K562 (cell line): ENCODE data around the gene MRGPRF. TPM values are rescaled to one million over a fixed set of nuclear protein-coding genes. Genes with fewer than 3 reads are reported as not detected.

Experiments
- ATAC-seq: fragments of 200-7000 bp; cut with Tn5 transposase; 3 replicates; pipeline ENCODE4 v1.9.1; 2020; ENCODE audit warnings: moderate library complexity
- BruUV-seq: library from RNA; stranded (reverse); fragments of 400-500 nt; replicated peaks from 2 replicates; lab custom pipeline; 2021; lab: Mats Ljungman, UMichigan
- CTCF ChIA-PET: fragments of 300-600 bp; formaldehyde crosslinking; extraction: SDS; loops from one replicate; lab custom pipeline; 2021; ENCODE audit warnings: low intra/inter-chr PET ratio; lab: Yijun Ruan, JAX
- POLR2A ChIA-PET: fragments of 300-600, 350-650 bp; sonication (Branson Sonifier 250); formaldehyde crosslinking; extraction: SDS; loops from one replicate; lab custom pipeline; 2021; ENCODE audit warnings: antibody characterized with exemption, inconsistent platforms; lab: Yijun Ruan, JAX
- DNase-seq, 4 experiments: peaks; one replicate each; pipeline versions ENCODE4 v3.0.0 to v3.0.0-alpha.2; 2011 to 2018; ENCODE audit warnings: low spot score in 3 of 4, mixed read lengths in 3 of 4; ENCODE audit errors: extremely low read depth in 1 of 4
- FAIRE-seq: peaks from 2 replicates; lab custom pipeline; 2011; peaks lifted over from hg19 to GRCh38; lab: Jason Lieb, UNC
- H2AFZ ChIP-seq: 2 replicates; pipeline ENCODE4 v1.6.0; 2011; ENCODE audit warnings: low read depth, low read length, control low read depth, inconsistent platforms
- H3K27ac ChIP-seq: fragments of 200-600 bp; 3 replicates; pipeline ENCODE4 v1.8.0; 2011; ENCODE audit warnings: low read depth, mild to moderate bottlenecking, control low read depth, inconsistent platforms, low read length, moderate library complexity, mixed read lengths; ENCODE audit errors: extremely low read depth
- H3K27me3 ChIP-seq, 2 experiments: fragments of 300-600 bp in 1 of 2; 2 replicates in 1 of 2; 3 replicates in 1 of 2; pipeline versions ENCODE4 v1.6.0 to v1.8.0; 2011; ENCODE audit warnings: inconsistent platforms in 2 of 2, low read length in 2 of 2, mild to moderate bottlenecking in 1 of 2, mixed read lengths in 1 of 2, moderate library complexity in 1 of 2; ENCODE audit not compliant: control insufficient read depth in 2 of 2, insufficient read depth in 2 of 2
- H3K36me3 ChIP-seq: fragments of 300-600 bp; 3 replicates; pipeline ENCODE4 v1.8.0; 2011; ENCODE audit warnings: mild to moderate bottlenecking, low read length, inconsistent platforms; ENCODE audit not compliant: control insufficient read depth, insufficient read depth
- H3K4me1 ChIP-seq, 2 experiments: fragments of 200-600 bp in 1 of 2; replicated peaks in 1 of 2; 2 replicates in 1 of 2; 3 replicates in 1 of 2; pipeline versions ENCODE4 v1.5.1 to v1.8.0; 2011; ENCODE audit warnings: inconsistent platforms in 2 of 2, low read length in 2 of 2, mild to moderate bottlenecking in 1 of 2, mixed read lengths in 1 of 2, moderate library complexity in 1 of 2; ENCODE audit not compliant: control insufficient read depth in 2 of 2, insufficient read depth in 2 of 2
- H3K4me2 ChIP-seq: 2 replicates; pipeline ENCODE4 v1.6.1; 2011; ENCODE audit warnings: low read length, control low read depth, inconsistent platforms, mixed read lengths; ENCODE audit not compliant: insufficient read depth
- H3K4me3 ChIP-seq: fragments of 200-600 bp; sonication (generic), shearing (Covaris generic); 2 replicates; pipeline ENCODE4 v1.5.1; 2016; ENCODE audit warnings: control low read depth, inconsistent platforms
- H3K79me2 ChIP-seq: fragments of 200-600 bp; 3 replicates; pipeline ENCODE4 v1.8.0; 2011; ENCODE audit warnings: low read length, inconsistent platforms; ENCODE audit not compliant: control insufficient read depth, insufficient read depth
- H3K9ac ChIP-seq, 2 experiments: 2 replicates each; pipeline versions ENCODE4 v1.6.0 to v1.6.1; 2011; ENCODE audit warnings: low read depth in 2 of 2, low read length in 2 of 2, control low read depth in 1 of 2, inconsistent platforms in 1 of 2, mild to moderate bottlenecking in 1 of 2, mixed read lengths in 1 of 2; ENCODE audit not compliant: insufficient read depth in 1 of 2
- H3K9me1 ChIP-seq: one replicate; pipeline ENCODE4 v1.6.0; 2011; ENCODE audit warnings: inconsistent platforms, mild to moderate bottlenecking, low read length, moderate library complexity; ENCODE audit not compliant: control insufficient read depth, insufficient read depth
- H3K9me3 ChIP-seq: replicated peaks from 2 replicates; pipeline ENCODE4 v1.5.1; 2011; ENCODE audit warnings: low read depth, low read length, inconsistent platforms; ENCODE audit not compliant: control insufficient read depth, insufficient read depth
- H4K20me1 ChIP-seq: replicated peaks from 2 replicates; pipeline ENCODE4 v1.6.1; 2011; ENCODE audit warnings: low read length, inconsistent platforms, mixed read lengths; ENCODE audit not compliant: control insufficient read depth, insufficient read depth
- BRD9 ChIP-seq: fragments of 450-650 bp; IDR thresholded peaks from 2 replicates; pipeline ENCODE4 v1.6.1; 2018; ENCODE audit warnings: low read depth; ENCODE audit not compliant: partially characterized antibody
- CBFA2T2 ChIP-seq: fragments of 450-650 bp; conservative IDR thresholded peaks from 2 replicates; pipeline ENCODE4 v1.6.1; 2017; ENCODE audit warnings: mild to moderate bottlenecking
- CBFB ChIP-seq: sonication (generic); formaldehyde crosslinking; IDR thresholded peaks from 2 replicates; pipeline ENCODE4 v1.4.0; 2020; ENCODE audit warnings: mild to moderate bottlenecking, missing genetic modification reagents
- FOXM1 ChIP-seq, 2 experiments: fragments of 450-650 bp in 1 of 2; sonication (generic) in 1 of 2; formaldehyde crosslinking in 1 of 2; IDR thresholded peaks; 2 replicates each; pipeline versions ENCODE4 v1.6.1 to v1.9.0; 2017 to 2022; ENCODE audit warnings: low read depth in 2 of 2, mild to moderate bottlenecking in 2 of 2, missing genetic modification reagents in 1 of 2, moderate library complexity in 1 of 2
- HMGN3 ChIP-seq: IDR thresholded peaks from 2 replicates; pipeline ENCODE4 v1.6.1; 2011; ENCODE audit warnings: borderline replicate concordance, low read depth, mild to moderate bottlenecking, mixed read lengths, low read length; ENCODE audit not compliant: insufficient read length; ENCODE audit errors: extremely low read depth
- HNRNPL ChIP-seq: fragments of 200-400 bp; formaldehyde crosslinking; IDR thresholded peaks from 2 replicates; pipeline ENCODE4 v1.6.1; 2017; ENCODE audit warnings: low read depth, mild to moderate bottlenecking, low read length
- TBP ChIP-seq: optimal IDR thresholded peaks from 2 replicates; pipeline ENCODE3; 2011; ENCODE audit warnings: low read depth, low read length, improper control_type of control experiment
- TGIF2 ChIP-seq: sonication (generic); formaldehyde crosslinking; IDR thresholded peaks from 2 replicates; pipeline ENCODE4 v1.8.1; 2022; ENCODE audit warnings: mild to moderate bottlenecking, missing genetic modification reagents, moderate library complexity
- WHSC1 ChIP-seq: IDR thresholded peaks from one replicate; pipeline ENCODE4 v1.6.1; 2012; ENCODE audit warnings: low read length, control low read depth, inconsistent platforms
- ZKSCAN3 ChIP-seq: fragments of 250-450 bp; sonication (Bioruptor Pico); IDR thresholded peaks from 2 replicates; pipeline ENCODE4 v1.4.0; 2020
- ZNF146 ChIP-seq: IDR thresholded peaks from one replicate; pipeline ENCODE4 v1.6.1; 2018; ENCODE audit warnings: missing compliant biosample characterization; ENCODE audit not compliant: unreplicated experiment
- WGBS: fragments of 100-300 bp; shearing (Covaris generic); methylation state at CpG from one replicate; pipeline ENCODE4 v1.1.6; 2016; ENCODE audit warnings: low coverage, mixed read lengths; ENCODE audit not compliant: insufficient coverage; ENCODE audit errors: missing lambda C conversion rate; 5-methylcytosine and 5-hydroxymethylcytosine counted together
- in situ Hi-C: fragments of 300-500 bp; cut with MboI; formaldehyde crosslinking; loops from 4 replicates; pipeline ENCODE4 v1.15.0; 2018; ENCODE audit warnings: inconsistent platforms, mixed read lengths
- intact Hi-C: fragments of 100-400 bp; cut with micrococcal nuclease; formaldehyde crosslinking; loops from 2 replicates; pipeline ENCODE4 v1.14.2; 2022
- polyA plus RNA-seq, 8 experiments: library from polyadenylated mRNA; depleted of rRNA in 4 of 8; stranded (reverse) in 5 of 8; unstranded in 3 of 8; fragments of >200 nt; fragmentation: Nextera tagmentation in 2 of 8; fragmentation: Illumina TruSeq in 1 of 8; extraction: Ambion mirVana in 2 of 8; extraction: Trizol in 1 of 8; gene quantifications; 2 replicates each; pipeline versions ENCODE4 v1.2.1 to v1.2.3, GENCODE V29; 2011 to 2014; ENCODE audit warnings: inconsistent platforms in 1 of 8, missing spikeins in 1 of 8
- total RNA-seq, 7 experiments: library from RNA; depleted of rRNA in 6 of 7; stranded (reverse); fragments of >200 nt in 6 of 7; fragmentation: Illumina TruSeq in 2 of 7; extraction: Trizol in 2 of 7; gene quantifications; 2 replicates each; pipeline versions ENCODE4 v1.2.1 to v1.2.3, GENCODE V29; 2011 to 2021; ENCODE audit warnings: low replicate concordance in 1 of 7
- TF ChIP-seq, protein P1 (sequence below): sonication (generic); formaldehyde crosslinking; IDR thresholded peaks from 2 replicates; pipeline ENCODE4 v1.8.0; 2022; ENCODE audit warnings: mild to moderate bottlenecking, missing genetic modification reagents
- TF ChIP-seq, protein P2 (sequence below), 2 experiments: fragments of 450-650 bp; IDR thresholded peaks; 2 replicates each; pipeline ENCODE4 v1.6.1; 2018; ENCODE audit warnings: mild to moderate bottlenecking in 2 of 2, low read depth in 1 of 2; ENCODE audit not compliant: partially characterized antibody in 2 of 2
- TF ChIP-seq, protein P3 (sequence below): sonication (generic); formaldehyde crosslinking; IDR thresholded peaks from 2 replicates; pipeline ENCODE4 v1.8.1; 2023; ENCODE audit warnings: mild to moderate bottlenecking, missing genetic modification reagents
- TF ChIP-seq, protein P4 (sequence below): fragments of 250-450 bp; sonication (Bioruptor Pico); IDR thresholded peaks from 2 replicates; pipeline ENCODE4 v1.6.1; 2021; ENCODE audit warnings: mild to moderate bottlenecking

MRGPRF gene
- total and polyA plus RNA-seq, 9 of the 15 experiments (the other 6 are each of a cell fraction or from before 2014, with no cell fraction given): not detected

DNA sequence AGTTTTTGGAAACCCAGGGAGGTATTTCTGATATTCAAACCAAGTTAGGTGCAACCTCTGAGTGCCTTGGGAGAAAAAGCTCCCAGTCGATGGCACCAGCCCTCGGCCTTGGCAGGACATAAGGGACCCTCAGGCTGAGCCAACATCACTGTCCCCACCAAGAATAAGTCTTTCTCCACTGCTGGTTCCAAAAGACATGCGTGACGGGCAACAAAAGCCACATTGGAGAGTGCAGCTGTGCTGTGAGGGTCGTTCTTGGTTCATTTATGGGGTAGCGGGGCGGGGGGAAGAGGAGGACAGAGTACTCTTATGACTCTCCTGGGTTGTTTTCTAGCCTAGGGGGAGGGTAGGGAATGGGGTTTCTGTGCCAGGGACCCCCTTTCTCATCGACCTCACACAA lies 24.5 kb upstream of the MRGPRF start:
- DNase-seq (no peak), ATAC-seq (no peak), FAIRE-seq (no peak)
- ChIA-PET POLR2A (no interaction called here), CTCF (no interaction called here)
- Histone ChIP-seq H2AFZ (no peak overlapping the region), H4K20me1 (0 out of 2 replicates have a peak, but pooled peaks cover 5% of the 10 kb centered on the region), H3K9ac (no peak overlapping the region), H3K27me3 (peaks cover 22 to 54% of the 10 kb centered on the region in 2 experiments; a peak in 4 of 5 replicates), H3K9me1 (no peaks in the 10 kb centered on the region), H3K27ac (no peak overlapping the region), H3K36me3 (no peaks in the 10 kb centered on the region), H3K9me3 (no peaks in the 10 kb centered on the region), H3K4me2 (no peak overlapping the region), H3K79me2 (no peaks in the 10 kb centered on the region), H3K4me3 (no peak overlapping the region), H3K4me1 (peaks cover 0 to 4% of the 10 kb centered on the region in 2 experiments; a peak in 2 of 5 replicates)
- intact Hi-C loops (no loop called here), in situ Hi-C loops (no loop called here)
- no TSS peak for BruUV-seq
- 35% methylated on average over 7 of the region's 8 CpGs for WGBS
- TF ChIP-seq BRD9 (no peak), CBFA2T2 (no peak), HMGN3 (no peak), WHSC1 (no peak), HNRNPL (no peak), TGIF2 (CRISPR knock-in tag) (no peak), FOXM1 (IDR thresholded peaks at IDR 0.05; ENCODE audit: low read depth) (no peak), FOXM1 (CRISPR knock-in tag; IDR thresholded peaks at IDR 0.05; ENCODE audit: low read depth) (no peak), CBFB (CRISPR knock-in tag) (no peak), ZKSCAN3 (CRISPR knock-in tag) (no peak), TBP (no peak), ZNF146 (CRISPR knock-in tag) (no peak)
- TF ChIP-seq, protein P1, sequence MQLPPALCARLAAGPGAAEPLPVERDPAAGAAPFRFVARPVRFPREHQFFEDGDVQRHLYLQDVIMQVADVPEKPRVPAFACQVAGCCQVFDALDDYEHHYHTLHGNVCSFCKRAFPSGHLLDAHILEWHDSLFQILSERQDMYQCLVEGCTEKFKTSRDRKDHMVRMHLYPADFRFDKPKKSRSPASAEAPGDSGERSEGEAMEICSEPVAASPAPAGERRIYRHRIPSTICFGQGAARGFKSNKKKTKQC (CRISPR knock-in tag): no peak
- TF ChIP-seq, protein P2, sequence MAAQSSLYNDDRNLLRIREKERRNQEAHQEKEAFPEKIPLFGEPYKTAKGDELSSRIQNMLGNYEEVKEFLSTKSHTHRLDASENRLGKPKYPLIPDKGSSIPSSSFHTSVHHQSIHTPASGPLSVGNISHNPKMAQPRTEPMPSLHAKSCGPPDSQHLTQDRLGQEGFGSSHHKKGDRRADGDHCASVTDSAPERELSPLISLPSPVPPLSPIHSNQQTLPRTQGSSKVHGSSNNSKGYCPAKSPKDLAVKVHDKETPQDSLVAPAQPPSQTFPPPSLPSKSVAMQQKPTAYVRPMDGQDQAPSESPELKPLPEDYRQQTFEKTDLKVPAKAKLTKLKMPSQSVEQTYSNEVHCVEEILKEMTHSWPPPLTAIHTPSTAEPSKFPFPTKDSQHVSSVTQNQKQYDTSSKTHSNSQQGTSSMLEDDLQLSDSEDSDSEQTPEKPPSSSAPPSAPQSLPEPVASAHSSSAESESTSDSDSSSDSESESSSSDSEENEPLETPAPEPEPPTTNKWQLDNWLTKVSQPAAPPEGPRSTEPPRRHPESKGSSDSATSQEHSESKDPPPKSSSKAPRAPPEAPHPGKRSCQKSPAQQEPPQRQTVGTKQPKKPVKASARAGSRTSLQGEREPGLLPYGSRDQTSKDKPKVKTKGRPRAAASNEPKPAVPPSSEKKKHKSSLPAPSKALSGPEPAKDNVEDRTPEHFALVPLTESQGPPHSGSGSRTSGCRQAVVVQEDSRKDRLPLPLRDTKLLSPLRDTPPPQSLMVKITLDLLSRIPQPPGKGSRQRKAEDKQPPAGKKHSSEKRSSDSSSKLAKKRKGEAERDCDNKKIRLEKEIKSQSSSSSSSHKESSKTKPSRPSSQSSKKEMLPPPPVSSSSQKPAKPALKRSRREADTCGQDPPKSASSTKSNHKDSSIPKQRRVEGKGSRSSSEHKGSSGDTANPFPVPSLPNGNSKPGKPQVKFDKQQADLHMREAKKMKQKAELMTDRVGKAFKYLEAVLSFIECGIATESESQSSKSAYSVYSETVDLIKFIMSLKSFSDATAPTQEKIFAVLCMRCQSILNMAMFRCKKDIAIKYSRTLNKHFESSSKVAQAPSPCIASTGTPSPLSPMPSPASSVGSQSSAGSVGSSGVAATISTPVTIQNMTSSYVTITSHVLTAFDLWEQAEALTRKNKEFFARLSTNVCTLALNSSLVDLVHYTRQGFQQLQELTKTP (IDR thresholded peaks at IDR 0.05; ENCODE audit: low read depth in 1 of 2, partially characterized antibody in 2 of 2): no peak
- TF ChIP-seq, protein P3, sequence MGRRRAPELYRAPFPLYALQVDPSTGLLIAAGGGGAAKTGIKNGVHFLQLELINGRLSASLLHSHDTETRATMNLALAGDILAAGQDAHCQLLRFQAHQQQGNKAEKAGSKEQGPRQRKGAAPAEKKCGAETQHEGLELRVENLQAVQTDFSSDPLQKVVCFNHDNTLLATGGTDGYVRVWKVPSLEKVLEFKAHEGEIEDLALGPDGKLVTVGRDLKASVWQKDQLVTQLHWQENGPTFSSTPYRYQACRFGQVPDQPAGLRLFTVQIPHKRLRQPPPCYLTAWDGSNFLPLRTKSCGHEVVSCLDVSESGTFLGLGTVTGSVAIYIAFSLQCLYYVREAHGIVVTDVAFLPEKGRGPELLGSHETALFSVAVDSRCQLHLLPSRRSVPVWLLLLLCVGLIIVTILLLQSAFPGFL: no peak
- TF ChIP-seq, protein P4, sequence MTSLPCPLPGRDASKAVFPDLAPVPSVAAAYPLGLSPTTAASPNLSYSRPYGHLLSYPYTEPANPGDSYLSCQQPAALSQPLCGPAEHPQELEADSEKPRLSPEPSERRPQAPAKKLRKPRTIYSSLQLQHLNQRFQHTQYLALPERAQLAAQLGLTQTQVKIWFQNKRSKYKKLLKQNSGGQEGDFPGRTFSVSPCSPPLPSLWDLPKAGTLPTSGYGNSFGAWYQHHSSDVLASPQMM (CRISPR knock-in tag): no peak
